HEK293 (cell line): ENCODE data around the gene USP21.

Experiments
- CTCF ChIA-PET: fragments of 350-600 bp; formaldehyde crosslinking; extraction: SDS; loops from one replicate; lab custom pipeline; 2021; ENCODE audit warnings: antibody characterized with exemption; lab: Yijun Ruan, JAX
- POLR2A ChIA-PET: fragments of 300-600 bp; formaldehyde crosslinking; extraction: SDS; loops from one replicate; lab custom pipeline; 2020; ENCODE audit warnings: antibody characterized with exemption, inconsistent platforms; lab: Yijun Ruan, JAX
- H3K27ac ChIP-seq: fragments of 200-500 bp; sonication (Bioruptor generic); 2 replicates; pipeline ENCODE4 v1.5.1; 2014; ENCODE audit warnings: low read depth, low read length, control low read depth, inconsistent platforms; ENCODE audit errors: extremely low read depth
- H3K36me3 ChIP-seq, 2 experiments: fragments of 200-500 bp in 1 of 2; sonication (Bioruptor generic) in 1 of 2; 1 replicate in 1 of 2; 2 replicates in 1 of 2; pipeline ENCODE4 v1.5.1; 2014 to 2017; ENCODE audit warnings: inconsistent platforms in 2 of 2, low read length in 2 of 2; ENCODE audit not compliant: control insufficient read depth in 2 of 2, insufficient read depth in 1 of 2
- H3K4me1 ChIP-seq: fragments of 200-500 bp; sonication (Bioruptor generic); 2 replicates; pipeline ENCODE4 v1.5.1; 2014; ENCODE audit warnings: mild to moderate bottlenecking, low read length, inconsistent platforms; ENCODE audit not compliant: control insufficient read depth, insufficient read depth
- H3K4me3 ChIP-seq: 2 replicates; pipeline ENCODE4 v1.5.1; 2011; ENCODE audit warnings: low read depth, mild to moderate bottlenecking, control low read depth, low read length, moderate library complexity
- H3K9me3 ChIP-seq: fragments of 200-500 bp; sonication (Bioruptor generic); 2 replicates; pipeline ENCODE4 v1.5.1; 2014; ENCODE audit warnings: low read depth, low read length, inconsistent platforms; ENCODE audit not compliant: control insufficient read depth, insufficient read depth
- GFI1B ChIP-seq: fragments of 450-650 bp; formaldehyde crosslinking; IDR thresholded peaks from 2 replicates; pipeline ENCODE4 v1.5.1; 2016; ENCODE audit warnings: missing biosample characterization, missing genetic modification characterization
- GLI4 ChIP-seq: fragments of 450-650 bp; formaldehyde crosslinking; IDR thresholded peaks from 2 replicates; pipeline ENCODE4 v1.5.1; 2016; ENCODE audit warnings: missing biosample characterization, missing genetic modification characterization
- GLIS2 ChIP-seq: fragments of 450-650 bp; formaldehyde crosslinking; IDR thresholded peaks from 2 replicates; pipeline ENCODE4 v1.5.1; 2016; ENCODE audit warnings: missing biosample characterization, missing genetic modification characterization
- KLF10 ChIP-seq: fragments of 450-650 bp; IDR thresholded peaks from 2 replicates; pipeline ENCODE4 v1.5.1; 2018; ENCODE audit warnings: missing biosample characterization, mild to moderate bottlenecking, missing genetic modification characterization
- KLF7 ChIP-seq: fragments of 450-650 bp; formaldehyde crosslinking; IDR thresholded peaks from 2 replicates; pipeline ENCODE4 v1.5.1; 2016; ENCODE audit warnings: missing biosample characterization, missing genetic modification characterization, borderline replicate concordance
- SP7 ChIP-seq: fragments of 450-650 bp; formaldehyde crosslinking; IDR thresholded peaks from 2 replicates; pipeline ENCODE4 v1.5.1; 2016; ENCODE audit warnings: missing biosample characterization, missing genetic modification characterization
- ZFP3 ChIP-seq: fragments of 450-650 bp; formaldehyde crosslinking; IDR thresholded peaks from 2 replicates; pipeline ENCODE4 v1.5.1; 2016; ENCODE audit warnings: low read depth, missing biosample characterization, missing genetic modification characterization
- ZIC2 ChIP-seq: fragments of 450-650 bp; formaldehyde crosslinking; IDR thresholded peaks from 2 replicates; pipeline ENCODE4 v1.5.1; 2016; ENCODE audit warnings: missing biosample characterization, missing genetic modification characterization
- ZNF140 ChIP-seq: fragments of 450-650 bp; formaldehyde crosslinking; IDR thresholded peaks from 2 replicates; pipeline ENCODE4 v1.5.1; 2016; ENCODE audit warnings: missing biosample characterization, missing genetic modification characterization
- ZNF155 ChIP-seq: fragments of 450-650 bp; formaldehyde crosslinking; IDR thresholded peaks from 2 replicates; pipeline ENCODE4 v1.5.1; 2016; ENCODE audit warnings: missing biosample characterization, missing genetic modification characterization
- ZNF248 ChIP-seq: fragments of 450-650 bp; formaldehyde crosslinking; IDR thresholded peaks from 2 replicates; pipeline ENCODE4 v1.5.1; 2017; ENCODE audit warnings: missing biosample characterization, missing genetic modification characterization
- ZNF501 ChIP-seq: fragments of 450-650 bp; formaldehyde crosslinking; IDR thresholded peaks from 2 replicates; pipeline ENCODE4 v1.5.1; 2016; ENCODE audit warnings: missing biosample characterization, missing genetic modification characterization
- ZNF544 ChIP-seq: fragments of 450-650 bp; formaldehyde crosslinking; IDR thresholded peaks from 2 replicates; pipeline ENCODE4 v1.5.0; 2017; ENCODE audit warnings: missing biosample characterization, missing genetic modification characterization
- ZNF555 ChIP-seq: fragments of 450-650 bp; formaldehyde crosslinking; conservative IDR thresholded peaks from 2 replicates; pipeline ENCODE4 v1.5.1; 2017; ENCODE audit warnings: missing biosample characterization, mild to moderate bottlenecking, missing genetic modification characterization, inconsistent platforms
- ZNF626 ChIP-seq: fragments of 450-650 bp; sonication (Bioruptor Pico); formaldehyde crosslinking; IDR thresholded peaks from 2 replicates; pipeline ENCODE4 v1.5.1; 2018; ENCODE audit warnings: missing biosample characterization, missing genetic modification characterization, inconsistent platforms
- ZNF76 ChIP-seq: fragments of 450-650 bp; formaldehyde crosslinking; IDR thresholded peaks from 2 replicates; pipeline ENCODE4; 2016; ENCODE audit warnings: low read depth, missing biosample characterization, missing genetic modification characterization, borderline replicate concordance
- ZNF785 ChIP-seq: fragments of 450-650 bp; formaldehyde crosslinking; IDR thresholded peaks from 2 replicates; pipeline ENCODE4 v1.5.1; 2016; ENCODE audit warnings: missing biosample characterization, missing genetic modification characterization
- TF ChIP-seq, protein P1 (sequence below): fragments of 450-650 bp; formaldehyde crosslinking; IDR thresholded peaks from 2 replicates; pipeline ENCODE4; 2016; ENCODE audit warnings: missing biosample characterization, missing genetic modification characterization
- TF ChIP-seq, protein P2 (sequence below): fragments of 450-650 bp; formaldehyde crosslinking; IDR thresholded peaks from 2 replicates; pipeline ENCODE4 v1.5.1; 2016; ENCODE audit warnings: missing biosample characterization, missing genetic modification characterization
- TF ChIP-seq, protein P3 (sequence below): fragments of 450-650 bp; formaldehyde crosslinking; IDR thresholded peaks from 2 replicates; pipeline ENCODE4 v1.5.1; 2016; ENCODE audit warnings: missing biosample characterization, missing genetic modification characterization
- TF ChIP-seq, protein P4 (sequence below): fragments of 450-650 bp; formaldehyde crosslinking; IDR thresholded peaks from 2 replicates; pipeline ENCODE4 v1.5.1; 2016; ENCODE audit warnings: missing biosample characterization, missing genetic modification characterization
- TF ChIP-seq, protein P5 (sequence below): fragments of 450-650 bp; formaldehyde crosslinking; IDR thresholded peaks from 2 replicates; pipeline ENCODE4 v1.5.1; 2016; ENCODE audit warnings: missing biosample characterization, missing genetic modification characterization
- TF ChIP-seq, protein P6 (sequence below): fragments of 450-650 bp; formaldehyde crosslinking; IDR thresholded peaks from 2 replicates; pipeline ENCODE4 v1.5.1; 2016; ENCODE audit warnings: missing biosample characterization, missing genetic modification characterization

The USP21 gene

DNA sequence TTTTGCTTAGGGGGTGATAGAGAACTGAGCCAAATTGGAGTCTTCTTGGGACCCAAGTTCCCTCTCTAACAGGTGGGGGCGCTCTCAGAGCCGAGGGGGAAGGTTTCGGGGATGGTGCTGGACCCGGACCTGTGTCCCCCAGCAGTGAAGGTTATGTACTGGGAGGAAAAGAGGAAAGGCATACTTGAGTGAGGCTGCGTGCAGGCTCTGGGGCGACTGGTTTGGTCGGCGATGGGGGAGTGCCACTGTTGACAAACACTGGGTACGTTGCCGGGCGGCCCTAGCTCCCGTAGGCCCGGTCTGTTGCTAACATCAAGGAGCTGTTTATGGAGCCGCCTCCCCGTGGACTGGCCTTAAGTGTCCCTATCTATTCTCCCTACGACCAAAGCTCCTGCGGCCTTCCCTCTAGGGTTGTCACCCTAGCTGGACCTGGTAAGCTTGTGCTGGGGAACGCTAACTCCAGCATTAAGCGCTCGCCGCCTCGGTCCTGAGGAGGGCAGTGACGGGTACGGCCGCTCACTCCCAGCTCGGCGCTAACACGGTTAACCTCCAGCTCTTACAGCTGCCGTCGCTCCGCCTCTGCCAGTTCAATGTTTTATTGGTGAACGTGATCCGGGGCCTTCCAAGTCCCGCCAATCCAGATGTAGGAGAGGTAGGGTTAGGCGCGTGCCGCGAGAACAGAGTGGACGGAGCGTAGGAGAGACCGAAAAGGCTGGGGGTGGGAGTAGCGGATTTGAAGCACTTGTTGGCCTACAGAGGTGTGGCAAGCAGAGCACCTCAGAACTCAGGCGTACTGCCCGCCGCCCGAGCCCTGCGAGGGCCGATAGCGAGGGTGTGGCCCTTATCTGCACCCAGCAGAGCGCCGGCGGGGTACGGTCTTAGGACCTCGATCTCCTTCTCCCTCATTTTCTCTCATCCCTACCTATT is 6.7 kb downstream of the USP21 start, which contains the start of gene PPOX (continued):
- TF ChIP-seq ZNF626, result no peak
- peak; percentile 74 for TF ChIP-seq SP7 (tag by site-specific recombination)
- no peak for TF ChIP-seq ZNF544
- peak; percentile 16; the same call in 1 of the 2 replicates for TF ChIP-seq ZNF76
- TF ChIP-seq ZIC2 (tag by site-specific recombination), result no peak
- TF ChIP-seq ZNF140 (tag by site-specific recombination), result no peak
- TF ChIP-seq, protein P1, sequence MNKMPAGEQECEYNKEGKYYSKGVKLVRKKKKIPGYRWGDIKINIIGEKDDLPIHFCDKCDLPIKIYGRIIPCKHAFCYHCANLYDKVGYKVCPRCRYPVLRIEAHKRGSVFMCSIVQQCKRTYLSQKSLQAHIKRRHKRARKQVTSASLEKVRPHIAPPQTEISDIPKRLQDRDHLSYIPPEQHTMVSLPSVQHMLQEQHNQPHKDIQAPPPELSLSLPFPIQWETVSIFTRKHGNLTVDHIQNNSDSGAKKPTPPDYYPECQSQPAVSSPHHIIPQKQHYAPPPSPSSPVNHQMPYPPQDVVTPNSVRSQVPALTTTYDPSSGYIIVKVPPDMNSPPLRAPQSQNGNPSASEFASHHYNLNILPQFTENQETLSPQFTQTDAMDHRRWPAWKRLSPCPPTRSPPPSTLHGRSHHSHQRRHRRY (tag by site-specific recombination), result no peak
- no peak for TF ChIP-seq ZFP3 (tag by site-specific recombination)
- TF ChIP-seq GFI1B (tag by site-specific recombination), result no peak
- TF ChIP-seq KLF10 (tag by site-specific recombination), result peak; percentile 75; the same call in 1 of the 2 replicates
- no peak for TF ChIP-seq ZNF785 (tag by site-specific recombination)
- TF ChIP-seq ZNF555 (tag by site-specific recombination), result no peak
- no peak for TF ChIP-seq ZNF248 (tag by site-specific recombination)
- TF ChIP-seq, protein P2, sequence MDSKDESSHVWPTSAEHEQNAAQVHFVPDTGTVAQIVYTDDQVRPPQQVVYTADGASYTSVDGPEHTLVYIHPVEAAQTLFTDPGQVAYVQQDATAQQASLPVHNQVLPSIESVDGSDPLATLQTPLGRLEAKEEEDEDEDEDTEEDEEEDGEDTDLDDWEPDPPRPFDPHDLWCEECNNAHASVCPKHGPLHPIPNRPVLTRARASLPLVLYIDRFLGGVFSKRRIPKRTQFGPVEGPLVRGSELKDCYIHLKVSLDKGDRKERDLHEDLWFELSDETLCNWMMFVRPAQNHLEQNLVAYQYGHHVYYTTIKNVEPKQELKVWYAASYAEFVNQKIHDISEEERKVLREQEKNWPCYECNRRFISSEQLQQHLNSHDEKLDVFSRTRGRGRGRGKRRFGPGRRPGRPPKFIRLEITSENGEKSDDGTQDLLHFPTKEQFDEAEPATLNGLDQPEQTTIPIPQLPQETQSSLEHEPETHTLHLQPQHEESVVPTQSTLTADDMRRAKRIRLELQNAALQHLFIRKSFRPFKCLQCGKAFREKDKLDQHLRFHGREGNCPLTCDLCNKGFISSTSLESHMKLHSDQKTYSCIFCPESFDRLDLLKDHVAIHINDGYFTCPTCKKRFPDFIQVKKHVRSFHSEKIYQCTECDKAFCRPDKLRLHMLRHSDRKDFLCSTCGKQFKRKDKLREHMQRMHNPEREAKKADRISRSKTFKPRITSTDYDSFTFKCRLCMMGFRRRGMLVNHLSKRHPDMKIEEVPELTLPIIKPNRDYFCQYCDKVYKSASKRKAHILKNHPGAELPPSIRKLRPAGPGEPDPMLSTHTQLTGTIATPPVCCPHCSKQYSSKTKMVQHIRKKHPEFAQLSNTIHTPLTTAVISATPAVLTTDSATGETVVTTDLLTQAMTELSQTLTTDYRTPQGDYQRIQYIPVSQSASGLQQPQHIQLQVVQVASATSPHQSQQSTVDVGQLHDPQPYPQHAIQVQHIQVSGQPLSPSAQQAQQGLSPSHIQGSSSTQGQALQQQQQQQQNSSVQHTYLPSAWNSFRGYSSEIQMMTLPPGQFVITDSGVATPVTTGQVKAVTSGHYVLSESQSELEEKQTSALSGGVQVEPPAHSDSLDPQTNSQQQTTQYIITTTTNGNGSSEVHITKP (tag by site-specific recombination), result peak; percentile 99
- TF ChIP-seq ZNF501 (tag by site-specific recombination), result peak; percentile 91
- peak; percentile 74; the same call in 1 of the 2 replicates for TF ChIP-seq KLF7 (tag by site-specific recombination)
- no peak for TF ChIP-seq ZNF155 (tag by site-specific recombination)

DNA sequence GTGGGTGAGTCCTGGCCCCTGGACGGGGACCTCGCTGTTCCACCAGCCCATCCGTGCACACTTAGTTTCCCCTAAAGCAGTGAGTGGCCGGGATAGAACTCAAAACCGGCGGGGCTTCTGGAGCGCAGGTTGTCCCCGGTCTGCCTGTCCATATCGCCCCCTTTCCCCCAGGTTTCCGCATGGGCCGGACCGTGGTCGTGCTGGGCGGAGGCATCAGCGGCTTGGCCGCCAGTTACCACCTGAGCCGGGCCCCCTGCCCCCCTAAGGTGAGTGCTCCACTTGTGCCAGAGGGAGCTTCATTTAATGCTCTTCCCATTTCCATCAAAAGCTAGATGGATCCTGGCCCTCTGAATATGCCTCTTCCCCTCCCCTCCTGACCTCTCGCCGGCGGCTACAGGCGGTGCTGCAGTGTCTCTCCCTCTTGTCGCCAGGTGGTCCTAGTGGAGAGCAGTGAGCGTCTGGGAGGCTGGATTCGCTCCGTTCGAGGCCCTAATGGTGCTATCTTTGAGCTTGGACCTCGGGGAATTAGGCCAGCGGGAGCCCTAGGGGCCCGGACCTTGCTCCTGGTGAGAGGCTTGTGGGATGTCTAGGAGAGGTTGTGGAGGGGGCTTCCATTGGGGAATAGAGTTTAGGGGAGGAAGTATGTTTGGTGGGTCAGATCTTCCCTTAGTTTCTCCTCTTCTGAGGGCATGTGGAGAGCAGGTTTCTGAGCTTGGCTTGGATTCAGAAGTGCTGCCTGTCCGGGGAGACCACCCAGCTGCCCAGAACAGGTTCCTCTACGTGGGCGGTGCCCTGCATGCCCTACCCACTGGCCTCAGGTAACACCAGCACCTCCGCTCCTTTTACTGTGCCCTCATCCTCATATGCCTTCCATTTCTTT is 7.6 kb downstream of the USP21 start:
- peaks cover 3 to 73% of the 10 kb centered on the region in 2 experiments; a peak in 1 of 3 replicates for H3K36me3 ChIP-seq
- peak overlapping the region; percentile 39; the same call in 1 of the 2 replicates for H3K27ac ChIP-seq
- CTCF ChIA-PET, result interaction anchor here (1.1 to 3.9 kb wide), 7 partner anchors 10 to 215 kb away, joined by 3 to 23 read pairs (median 12); partner anchors contain the start of genes B4GALT3, NDUFS2 and UFC1
- peaks cover 3% of the 10 kb centered on the region; the same call in 1 of the 2 replicates for H3K4me1 ChIP-seq
- H3K4me3 ChIP-seq, result peak overlapping the region; percentile 58
- POLR2A ChIA-PET, result interaction anchor here (0.5 to 4.8 kb wide), 13 partner anchors 10 to 215 kb away, joined by 3 to 53 read pairs (median 4); partner anchors contain the start of genes B4GALT3, DEDD, NDUFS2 and TOMM40L
- H3K9me3 ChIP-seq, result no peaks in the 10 kb centered on the region
- TF ChIP-seq, protein P3, sequence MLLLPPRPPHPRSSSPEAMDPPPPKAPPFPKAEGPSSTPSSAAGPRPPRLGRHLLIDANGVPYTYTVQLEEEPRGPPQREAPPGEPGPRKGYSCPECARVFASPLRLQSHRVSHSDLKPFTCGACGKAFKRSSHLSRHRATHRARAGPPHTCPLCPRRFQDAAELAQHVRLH (tag by site-specific recombination), result 0 out of 2 replicates have a peak, but pooled peaks have one; percentile 4
- TF ChIP-seq GLIS2 (tag by site-specific recombination) (peak; percentile 69), GLI4 (tag by site-specific recombination) (0 out of 2 replicates have a peak, but pooled peaks have one; percentile 25), ZNF626 (no peak)
- TF ChIP-seq, protein P4, sequence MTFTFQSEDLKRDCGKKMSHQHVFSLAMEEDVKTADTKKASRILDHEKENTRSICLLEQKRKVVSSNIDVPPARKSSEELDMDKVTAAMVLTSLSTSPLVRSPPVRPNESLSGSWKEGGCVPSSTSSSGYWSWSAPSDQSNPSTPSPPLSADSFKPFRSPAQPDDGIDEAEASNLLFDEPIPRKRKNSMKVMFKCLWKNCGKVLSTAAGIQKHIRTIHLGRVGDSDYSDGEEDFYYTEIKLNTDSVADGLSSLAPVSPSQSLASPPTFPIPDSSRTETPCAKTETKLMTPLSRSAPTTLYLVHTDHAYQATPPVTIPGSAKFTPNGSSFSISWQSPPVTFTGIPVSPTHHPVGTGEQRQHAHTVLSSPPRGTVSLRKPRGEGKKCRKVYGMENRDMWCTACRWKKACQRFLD (tag by site-specific recombination), result no peak
- TF ChIP-seq, protein P5, sequence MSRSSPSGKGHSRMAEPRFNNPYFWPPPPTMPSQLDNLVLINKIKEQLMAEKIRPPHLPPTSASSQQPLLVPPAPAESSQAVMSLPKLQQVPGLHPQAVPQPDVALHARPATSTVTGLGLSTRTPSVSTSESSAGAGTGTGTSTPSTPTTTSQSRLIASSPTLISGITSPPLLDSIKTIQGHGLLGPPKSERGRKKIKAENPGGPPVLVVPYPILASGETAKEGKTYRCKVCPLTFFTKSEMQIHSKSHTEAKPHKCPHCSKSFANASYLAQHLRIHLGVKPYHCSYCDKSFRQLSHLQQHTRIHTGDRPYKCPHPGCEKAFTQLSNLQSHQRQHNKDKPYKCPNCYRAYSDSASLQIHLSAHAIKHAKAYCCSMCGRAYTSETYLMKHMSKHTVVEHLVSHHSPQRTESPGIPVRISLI (tag by site-specific recombination), result peak; percentile 75; the same call in 1 of the 2 replicates
- TF ChIP-seq, protein P6, sequence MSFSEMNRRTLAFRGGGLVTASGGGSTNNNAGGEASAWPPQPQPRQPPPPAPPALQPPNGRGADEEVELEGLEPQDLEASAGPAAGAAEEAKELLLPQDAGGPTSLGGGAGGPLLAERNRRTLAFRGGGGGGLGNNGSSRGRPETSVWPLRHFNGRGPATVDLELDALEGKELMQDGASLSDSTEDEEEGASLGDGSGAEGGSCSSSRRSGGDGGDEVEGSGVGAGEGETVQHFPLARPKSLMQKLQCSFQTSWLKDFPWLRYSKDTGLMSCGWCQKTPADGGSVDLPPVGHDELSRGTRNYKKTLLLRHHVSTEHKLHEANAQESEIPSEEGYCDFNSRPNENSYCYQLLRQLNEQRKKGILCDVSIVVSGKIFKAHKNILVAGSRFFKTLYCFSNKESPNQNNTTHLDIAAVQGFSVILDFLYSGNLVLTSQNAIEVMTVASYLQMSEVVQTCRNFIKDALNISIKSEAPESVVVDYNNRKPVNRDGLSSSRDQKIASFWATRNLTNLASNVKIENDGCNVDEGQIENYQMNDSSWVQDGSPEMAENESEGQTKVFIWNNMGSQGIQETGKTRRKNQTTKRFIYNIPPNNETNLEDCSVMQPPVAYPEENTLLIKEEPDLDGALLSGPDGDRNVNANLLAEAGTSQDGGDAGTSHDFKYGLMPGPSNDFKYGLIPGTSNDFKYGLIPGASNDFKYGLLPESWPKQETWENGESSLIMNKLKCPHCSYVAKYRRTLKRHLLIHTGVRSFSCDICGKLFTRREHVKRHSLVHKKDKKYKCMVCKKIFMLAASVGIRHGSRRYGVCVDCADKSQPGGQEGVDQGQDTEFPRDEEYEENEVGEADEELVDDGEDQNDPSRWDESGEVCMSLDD (tag by site-specific recombination), result peak; percentile 63
